ENCODE measurements around the gene GEMIN7. TPM values are rescaled to one million over a fixed set of nuclear protein-coding genes. Genes with fewer than 3 reads are reported as not detected.

The GEMIN7 gene
- total and polyA plus RNA-seq, 2 of the 4 experiments (the other 2 are of a cell fraction), result 27.2 to 53.0 TPM

GRCh38 chr19:45096700-45097099 is 17.6 kb downstream of the GEMIN7 start:
- no peaks in the 10 kb centered on the region for H3K9me3 ChIP-seq (ENCODE audit: control insufficient read depth, insufficient read depth, low read length)
- DNase-seq (no peak), ATAC-seq (ENCODE audit: low read depth) (no peak)
- H3K4me3 ChIP-seq (ENCODE audit: insufficient read depth, low read depth, low read length), result no peak overlapping the region
- H3K27ac ChIP-seq (ENCODE audit: insufficient read depth, low read length), result no peak overlapping the region
- H3K9me1 ChIP-seq (ENCODE audit: insufficient read depth, low read length), result peaks cover 50% of the 10 kb centered on the region
- H2BK15ac ChIP-seq (ENCODE audit: low read depth, low read length), result no peak overlapping the region
- TF ChIP-seq CHD1 (IDR thresholded peaks at IDR 0.05; ENCODE audit: low read depth, low read length) (no peak), RCOR1 (IDR thresholded peaks at IDR 0.05; ENCODE audit: insufficient replicate concordance, low read length) (no peak), MAFK (IDR thresholded peaks at IDR 0.05; ENCODE audit: low read depth, low read length) (no peak), CEBPB (IDR thresholded peaks at IDR 0.05; ENCODE audit: low read depth, low read length) (no peak), POLR2A (IDR thresholded peaks at IDR 0.05; ENCODE audit: low read depth, low read length) (no peak), SMC3 (IDR thresholded peaks at IDR 0.05; ENCODE audit: low read depth, low read length) (no peak), MXI1 (IDR thresholded peaks at IDR 0.05; ENCODE audit: borderline replicate concordance, low read depth, low read length) (no peak), ELK1 (IDR thresholded peaks at IDR 0.05; ENCODE audit: borderline replicate concordance, low read depth, low read length) (no peak), CTCF (conservative IDR thresholded peaks at IDR 0.05; ENCODE audit: low read depth, low read length) (no peak), FOS (IDR thresholded peaks at IDR 0.05; ENCODE audit: low read depth, low read length) (no peak), MAZ (IDR thresholded peaks at IDR 0.05; ENCODE audit: borderline replicate concordance, low read depth, low read length) (no peak), NFE2L2 (IDR thresholded peaks at IDR 0.05; ENCODE audit: low read depth, low read length) (no peak), RAD21 (IDR thresholded peaks at IDR 0.05; ENCODE audit: low read length) (no peak)
- TF ChIP-seq, protein P1, sequence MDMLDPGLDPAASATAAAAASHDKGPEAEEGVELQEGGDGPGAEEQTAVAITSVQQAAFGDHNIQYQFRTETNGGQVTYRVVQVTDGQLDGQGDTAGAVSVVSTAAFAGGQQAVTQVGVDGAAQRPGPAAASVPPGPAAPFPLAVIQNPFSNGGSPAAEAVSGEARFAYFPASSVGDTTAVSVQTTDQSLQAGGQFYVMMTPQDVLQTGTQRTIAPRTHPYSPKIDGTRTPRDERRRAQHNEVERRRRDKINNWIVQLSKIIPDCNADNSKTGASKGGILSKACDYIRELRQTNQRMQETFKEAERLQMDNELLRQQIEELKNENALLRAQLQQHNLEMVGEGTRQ (IDR thresholded peaks at IDR 0.05; ENCODE audit: low read depth, low read length), result no peak
- H3K27me3 ChIP-seq (ENCODE audit: control insufficient read depth, insufficient read depth, low read length), result no peaks in the 10 kb centered on the region
- ChIA-PET POLR2A (ENCODE audit: unreplicated experiment) (no interaction called here), CTCF (no interaction called here)
- no peak overlapping the region for H2BK120ac ChIP-seq (ENCODE audit: low read depth, low read length)
- no peak overlapping the region for H2AK5ac ChIP-seq (ENCODE audit: low read depth, low read length)
- no peak overlapping the region for H4K5ac ChIP-seq (ENCODE audit: low read depth, low read length)
- 93% methylated on average over 6 of the region's 7 CpGs; no CpG with 5 or more reads in 1 of the 2 experiments for WGBS, 2 experiments (ENCODE audit: extremely low coverage in 2 of 2, insufficient read length in 1 of 2)
- H3K14ac ChIP-seq (replicated peaks; ENCODE audit: low read depth, low read length), result no peak overlapping the region
- H2BK20ac ChIP-seq (ENCODE audit: low read depth, low read length), result no peak overlapping the region
- H3K23ac ChIP-seq (ENCODE audit: low read depth, low read length), result no peak overlapping the region
- no peak overlapping the region for H3K56ac ChIP-seq (ENCODE audit: extremely low read depth, insufficient read depth, low read length)
- BruUV-seq (replicated peaks), result no TSS peak
- peaks cover 39% of the 10 kb centered on the region for H3K4me1 ChIP-seq (ENCODE audit: control insufficient read depth, insufficient read depth, low read length)
- H2AFZ ChIP-seq (replicated peaks; ENCODE audit: low read length, poor library complexity), result no peak overlapping the region
- no peak overlapping the region for H2BK5ac ChIP-seq (ENCODE audit: low read depth, low read length, poor library complexity, severe bottlenecking)
- peak overlapping the region; percentile 34 for H2AK9ac ChIP-seq (replicated peaks; ENCODE audit: low read depth, low read length, poor library complexity)
- H3K4me2 ChIP-seq (ENCODE audit: low read depth, low read length), result no peak overlapping the region
- in situ Hi-C loops (cut with MboI; ENCODE audit: low sequenced_read_pairs), result no loop called here
- H4K91ac ChIP-seq (ENCODE audit: insufficient read depth, low read depth, low read length), result no peak overlapping the region
- no peak overlapping the region for H3K18ac ChIP-seq (ENCODE audit: low read depth, low read length)
- intact Hi-C loops (cut with micrococcal nuclease), result no loop called here
- no peak overlapping the region; the same call in 1 of the 2 replicates for H3K4ac ChIP-seq (ENCODE audit: low read depth, low read length)
- peaks cover 21 to 77% of the 10 kb centered on the region in 2 experiments; a peak in 3 of 4 replicates for H3K79me1 ChIP-seq (ENCODE audit: low read depth in 1 of 2, low read length in 2 of 2)
- H3K9ac ChIP-seq (ENCODE audit: low read depth, low read length), result no peak overlapping the region
- H4K8ac ChIP-seq (ENCODE audit: low read depth in 2 of 2, low read length in 2 of 2), result no peak overlapping the region
- H4K20me1 ChIP-seq (ENCODE audit: insufficient read depth, low read length), result peaks cover 74% of the 10 kb centered on the region
- dilution Hi-C loops (cut with HindIII; ENCODE audit: low sequenced_read_pairs, unreplicated experiment), result no loop called here
- 0 out of 2 replicates have a peak, but pooled peaks cover 1% of the 10 kb centered on the region for H3K36me3 ChIP-seq (ENCODE audit: control insufficient read depth, insufficient read depth, low read length)
